H9 (cell line): Measurements from ENCODE around the gene DDX11. TPM values are rescaled to one million over a fixed set of nuclear protein-coding genes. Genes with fewer than 3 reads are reported as not detected.

Experiments
- DNase-seq: peaks from one replicate; pipeline ENCODE4 v3.0.0-alpha.2; 2017
- H2AFZ ChIP-seq: one replicate; pipeline ENCODE4 v1.6.1; 2013; ENCODE audit warnings: mild to moderate bottlenecking, low read length, control low read depth, moderate library complexity
- H2AK5ac ChIP-seq: 2 replicates; pipeline ENCODE4 v1.6.1; 2013; ENCODE audit warnings: low read length, control low read depth, mixed read lengths; ENCODE audit not compliant: insufficient read length
- H2BK120ac ChIP-seq: one replicate; pipeline ENCODE4 v1.6.1; 2013; ENCODE audit warnings: low read depth, mild to moderate bottlenecking, low read length, control low read depth, inconsistent platforms; ENCODE audit not compliant: poor library complexity, severe bottlenecking
- H2BK12ac ChIP-seq: 2 replicates; pipeline ENCODE4 v1.6.1; 2013; ENCODE audit warnings: low read length, control low read depth, mixed read lengths, low read depth; ENCODE audit not compliant: insufficient read length
- H2BK15ac ChIP-seq: 2 replicates; pipeline ENCODE4 v1.6.1; 2013; ENCODE audit warnings: low read depth, low read length, control low read depth
- H2BK20ac ChIP-seq: one replicate; pipeline ENCODE4 v1.6.1; 2013; ENCODE audit warnings: low read depth, mild to moderate bottlenecking, low read length, control low read depth, inconsistent platforms; ENCODE audit not compliant: poor library complexity, severe bottlenecking
- H2BK5ac ChIP-seq: 2 replicates; pipeline ENCODE4 v1.6.1; 2013; ENCODE audit warnings: low read length, control low read depth, mixed read lengths; ENCODE audit not compliant: insufficient read length
- H3K14ac ChIP-seq: 2 replicates; pipeline ENCODE4 v1.6.1; 2013; ENCODE audit warnings: low read length, control low read depth; ENCODE audit not compliant: insufficient read depth
- H3K18ac ChIP-seq: 2 replicates; pipeline ENCODE4 v1.6.1; 2013; ENCODE audit warnings: low read depth, mild to moderate bottlenecking, mixed read lengths, low read length, control low read depth; ENCODE audit not compliant: insufficient read length
- H3K23ac ChIP-seq: 2 replicates; pipeline ENCODE4 v1.6.1; 2013; ENCODE audit warnings: low read length, control low read depth, mixed read lengths, low read depth; ENCODE audit not compliant: insufficient read length
- H3K23me2 ChIP-seq: 2 replicates; pipeline ENCODE4 v1.6.1; 2013; ENCODE audit warnings: low read depth, mild to moderate bottlenecking, mixed read lengths, low read length, control low read depth; ENCODE audit not compliant: insufficient read length, poor library complexity, severe bottlenecking
- H3K27ac ChIP-seq: 2 replicates; pipeline ENCODE4 v1.5.1; 2013; ENCODE audit warnings: low read length, control low read depth, mixed read lengths, low read depth; ENCODE audit not compliant: insufficient read length
- H3K27me3 ChIP-seq: 2 replicates; pipeline ENCODE4 v1.6.1; 2013; ENCODE audit warnings: low read length, control low read depth, inconsistent platforms; ENCODE audit not compliant: insufficient read depth
- H3K4ac ChIP-seq: 2 replicates; pipeline ENCODE4 v1.6.1; 2013; ENCODE audit warnings: low read depth, mild to moderate bottlenecking, control low read depth, inconsistent platforms, low read length, moderate library complexity
- H3K4me1 ChIP-seq: 2 replicates; pipeline ENCODE4 v1.6.1; 2013; ENCODE audit warnings: low read length, control low read depth, inconsistent platforms; ENCODE audit not compliant: insufficient read depth
- H3K4me2 ChIP-seq: 2 replicates; pipeline ENCODE4 v1.6.1; 2013; ENCODE audit warnings: low read length, control low read depth, mixed read lengths; ENCODE audit not compliant: insufficient read length, insufficient read depth
- H3K56ac ChIP-seq: 2 replicates; pipeline ENCODE4 v1.6.1; 2013; ENCODE audit warnings: low read depth, mild to moderate bottlenecking, mixed read lengths, low read length, control low read depth; ENCODE audit not compliant: insufficient read length
- H3K79me1 ChIP-seq: 2 replicates; pipeline ENCODE4 v1.6.1; 2013; ENCODE audit warnings: low read depth, mild to moderate bottlenecking, moderate library complexity, low read length, control low read depth, inconsistent platforms; ENCODE audit not compliant: insufficient read depth, poor library complexity, severe bottlenecking
- H3K79me2 ChIP-seq: 2 replicates; pipeline ENCODE4 v1.6.1; 2013; ENCODE audit warnings: low read length, control low read depth, inconsistent platforms; ENCODE audit not compliant: insufficient read depth
- H3K9ac ChIP-seq: 2 replicates; pipeline ENCODE4 v1.6.1; 2013; ENCODE audit warnings: low read length, control low read depth, mixed read lengths; ENCODE audit not compliant: insufficient read length; ENCODE audit errors: extremely low read depth
- H3K9me3 ChIP-seq: one replicate; pipeline ENCODE4 v1.6.1; 2013; ENCODE audit warnings: low read depth, low read length, inconsistent platforms; ENCODE audit not compliant: control insufficient read depth
- H3T11ph ChIP-seq: one replicate; pipeline ENCODE4 v1.6.1; 2013; ENCODE audit warnings: mild to moderate bottlenecking, low read length, control low read depth, inconsistent platforms
- H4K20me1 ChIP-seq: one replicate; pipeline ENCODE4 v1.6.1; 2013; ENCODE audit not compliant: control insufficient read depth, insufficient read length, insufficient read depth
- H4K5ac ChIP-seq: 2 replicates; pipeline ENCODE4 v1.6.1; 2013; ENCODE audit warnings: low read depth, mild to moderate bottlenecking, mixed read lengths, low read length, control low read depth; ENCODE audit not compliant: insufficient read length
- H4K8ac ChIP-seq: replicated peaks from 2 replicates; pipeline ENCODE4 v1.6.1; 2013; ENCODE audit warnings: low read length, control low read depth, mixed read lengths, low read depth; ENCODE audit not compliant: insufficient read length
- H4K91ac ChIP-seq: 2 replicates; pipeline ENCODE4 v1.6.1; 2013; ENCODE audit warnings: low read depth, mild to moderate bottlenecking, moderate library complexity, mixed read lengths, low read length, control low read depth; ENCODE audit not compliant: insufficient read length
- H3K27ac Mint-ChIP-seq, 3 experiments: 2 replicates in 2 of 3; 3 replicates in 1 of 3; pipeline ENCODE4 v1.8.0; 2020 to 2021; ENCODE audit warnings: mixed read lengths in 3 of 3, mild to moderate bottlenecking in 1 of 3, moderate library complexity in 1 of 3
- H3K27me3 Mint-ChIP-seq: 2 replicates; pipeline ENCODE4 v1.8.0; 2021; ENCODE audit warnings: low read depth, mild to moderate bottlenecking, moderate library complexity, mixed read lengths
- H3K36me3 Mint-ChIP-seq, 3 experiments: 2 replicates in 2 of 3; 3 replicates in 1 of 3; pipeline ENCODE4 v1.8.0; 2020 to 2021; ENCODE audit warnings: low read depth in 3 of 3, mixed read lengths in 3 of 3; ENCODE audit not compliant: insufficient read depth in 1 of 3
- H3K4me1 Mint-ChIP-seq, 2 experiments: 2 replicates each; pipeline ENCODE4 v1.8.0; 2020; ENCODE audit warnings: mixed read lengths in 2 of 2
- H3K4me3 Mint-ChIP-seq, 2 experiments: 2 replicates in 1 of 2; 3 replicates in 1 of 2; pipeline ENCODE4 v1.8.0; 2020 to 2021; ENCODE audit warnings: mild to moderate bottlenecking in 2 of 2, mixed read lengths in 2 of 2, moderate library complexity in 1 of 2
- H3K9me3 Mint-ChIP-seq, 2 experiments: 2 replicates in 1 of 2; 3 replicates in 1 of 2; pipeline ENCODE4 v1.8.0; 2020; ENCODE audit warnings: mild to moderate bottlenecking in 2 of 2, mixed read lengths in 2 of 2, moderate library complexity in 1 of 2
- CTCF ChIP-seq: fragments of 200-600 bp; sonication (generic); conservative IDR thresholded peaks from 3 replicates; pipeline ENCODE4 v1.8.0; 2021; ENCODE audit warnings: antibody characterized with exemption, mild to moderate bottlenecking
- WGBS: extraction: QIAGEN DNeasy Blood & Tissue Kit; methylation state at CpG from one replicate; pipeline ENCODE4 v1.1.7; 2013; ENCODE audit warnings: missing lambda C conversion rate, low lambda C conversion rate, mixed read lengths; ENCODE audit not compliant: insufficient read length; ENCODE audit errors: extremely low coverage; 5-methylcytosine and 5-hydroxymethylcytosine counted together
- total RNA-seq: library from RNA; stranded (reverse); gene quantifications from 2 replicates; pipeline ENCODE4 v1.2.1, GENCODE V29; 2021

The DDX11 gene
- total RNA-seq, 1 experiment from 2014 or later, result 183 TPM

DNA sequence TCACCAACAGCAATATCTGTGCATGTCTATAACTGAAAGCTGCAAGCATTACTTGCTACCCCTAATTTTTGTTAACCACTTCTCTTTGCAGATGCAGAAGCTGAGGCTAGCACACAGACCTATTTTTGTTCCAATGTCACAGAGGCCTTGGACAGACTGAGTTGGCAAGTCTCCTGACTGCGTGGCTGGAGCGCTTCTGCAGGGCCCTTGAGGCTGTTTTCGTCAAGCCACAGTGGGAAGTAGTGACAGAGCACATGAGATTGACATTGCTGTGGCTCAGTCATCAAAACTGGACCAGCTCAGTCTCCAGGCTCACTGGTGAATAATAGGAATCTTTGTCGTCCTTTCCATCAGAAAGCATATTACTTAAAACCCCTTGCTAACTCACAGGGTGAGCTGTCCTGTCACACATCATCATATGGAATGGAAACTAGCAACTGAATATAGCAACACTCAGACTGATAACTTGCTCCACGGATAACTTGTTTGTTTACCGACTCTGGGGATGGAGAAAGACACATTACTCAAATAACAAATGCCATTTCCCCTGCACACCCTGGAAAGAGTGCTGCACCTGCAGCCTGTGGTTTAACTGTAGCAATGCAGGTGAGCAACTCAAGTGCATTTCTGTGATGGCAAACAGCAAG is 43.6 kb upstream of the DDX11 start:
- peaks cover 2 to 10% (median 5%) of the 10 kb centered on the region in 3 experiments; a peak in 5 of 7 replicates for H3K36me3 Mint-ChIP-seq
- Histone ChIP-seq H2BK5ac (no peak overlapping the region), H3K79me2 (no peaks in the 10 kb centered on the region), H3K23me2 (no peaks in the 10 kb centered on the region), H3K9me3 (no peaks in the 10 kb centered on the region), H2BK12ac (no peak overlapping the region), H3K18ac (no peak overlapping the region), H3K27me3 (no peaks in the 10 kb centered on the region), H4K20me1 (no peaks in the 10 kb centered on the region), H2AK5ac (no peak overlapping the region), H4K8ac (no peak overlapping the region), H3K4ac (no peak overlapping the region), H3K56ac (no peak overlapping the region), H3K14ac (no peak overlapping the region), H2BK120ac (no peak overlapping the region), H3K9ac (no peak overlapping the region), H3T11ph (no peak overlapping the region), H3K4me2 (no peak overlapping the region), H4K5ac (no peak overlapping the region), H2BK15ac (no peak overlapping the region), H3K4me1 (no peaks in the 10 kb centered on the region), H3K79me1 (no peaks in the 10 kb centered on the region), H3K27ac (no peak overlapping the region), H2BK20ac (no peak overlapping the region), H3K23ac (no peak overlapping the region), H4K91ac (no peak overlapping the region), H2AFZ (no peak overlapping the region)
- H3K4me1 Mint-ChIP-seq, result peaks cover 4 to 6% of the 10 kb centered on the region in 2 experiments; a peak in 2 of 4 replicates
- peaks cover 4% of the 10 kb centered on the region; the same call in 1 of the 2 replicates for H3K27me3 Mint-ChIP-seq
- no peak for TF ChIP-seq CTCF
- WGBS, result no CpG with 5 or more reads among the region's 6 CpGs
- H3K4me3 Mint-ChIP-seq, result no peak overlapping the region
- H3K9me3 Mint-ChIP-seq, result peaks cover 8 to 14% of the 10 kb centered on the region in 2 experiments; a peak in 4 of 5 replicates
- peak; percentile 22 for DNase-seq
- no peak overlapping the region for H3K27ac Mint-ChIP-seq
